ENCODE measurements around the gene ADARB2. TPM values are rescaled to one million over a fixed set of nuclear protein-coding genes. Genes with fewer than 3 reads are reported as not detected.
"Not testable (repeated sequence)": the region's sequence is repeated elsewhere in the genome, so short reads cannot be mapped to it uniquely, and the experiment has no call there.

ADARB2 gene
- total and polyA plus RNA-seq, 2 experiments from 2014 or later: 0.13 to 0.48 TPM

DNA sequence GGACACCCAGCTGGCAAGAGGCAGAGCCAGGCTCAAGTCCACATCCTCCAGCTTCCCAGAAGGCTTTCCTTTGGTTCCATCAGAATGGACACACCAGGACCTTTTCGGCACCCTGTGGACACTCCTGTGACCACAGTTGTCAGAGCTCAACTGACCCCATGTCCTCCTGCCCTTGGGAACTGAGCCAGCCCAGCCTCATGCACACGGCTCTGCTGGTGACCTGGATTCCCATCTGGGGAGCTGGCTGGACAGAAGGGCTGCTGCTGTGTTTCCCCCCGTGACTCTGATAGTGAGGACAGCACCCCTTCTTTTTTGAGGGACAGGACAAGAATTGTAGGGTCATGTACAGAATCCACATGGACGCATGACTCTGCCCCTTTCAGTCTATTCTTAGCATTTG lies 392.0 kb downstream of the ADARB2 start:
- TF ChIP-seq, protein P1, sequence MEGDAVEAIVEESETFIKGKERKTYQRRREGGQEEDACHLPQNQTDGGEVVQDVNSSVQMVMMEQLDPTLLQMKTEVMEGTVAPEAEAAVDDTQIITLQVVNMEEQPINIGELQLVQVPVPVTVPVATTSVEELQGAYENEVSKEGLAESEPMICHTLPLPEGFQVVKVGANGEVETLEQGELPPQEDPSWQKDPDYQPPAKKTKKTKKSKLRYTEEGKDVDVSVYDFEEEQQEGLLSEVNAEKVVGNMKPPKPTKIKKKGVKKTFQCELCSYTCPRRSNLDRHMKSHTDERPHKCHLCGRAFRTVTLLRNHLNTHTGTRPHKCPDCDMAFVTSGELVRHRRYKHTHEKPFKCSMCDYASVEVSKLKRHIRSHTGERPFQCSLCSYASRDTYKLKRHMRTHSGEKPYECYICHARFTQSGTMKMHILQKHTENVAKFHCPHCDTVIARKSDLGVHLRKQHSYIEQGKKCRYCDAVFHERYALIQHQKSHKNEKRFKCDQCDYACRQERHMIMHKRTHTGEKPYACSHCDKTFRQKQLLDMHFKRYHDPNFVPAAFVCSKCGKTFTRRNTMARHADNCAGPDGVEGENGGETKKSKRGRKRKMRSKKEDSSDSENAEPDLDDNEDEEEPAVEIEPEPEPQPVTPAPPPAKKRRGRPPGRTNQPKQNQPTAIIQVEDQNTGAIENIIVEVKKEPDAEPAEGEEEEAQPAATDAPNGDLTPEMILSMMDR (IDR thresholded peaks at IDR 0.05; ENCODE audit: poor library complexity): no peak
- TF ChIP-seq EZH2phosphoT487 (IDR thresholded peaks at IDR 0.05; ENCODE audit: low read depth, severe bottlenecking, unreplicated experiment) (no peak), EZH2 (IDR thresholded peaks at IDR 0.05; ENCODE audit: borderline replicate concordance) (no peak)
- no peak for DNase-seq (ENCODE audit: low spot score)
- Histone ChIP-seq H3K4me2 (no peak overlapping the region), H2AFZ (no peak overlapping the region), H3K36me3 (replicated peaks; ENCODE audit: insufficient read depth, low read depth) (no peaks in the 10 kb centered on the region), H3K27ac (no peak overlapping the region), H3K4me1 (ENCODE audit: insufficient read depth) (no peaks in the 10 kb centered on the region), H3K4me3 (no peak overlapping the region), H3K9me3 (ENCODE audit: low read depth) (no peaks in the 10 kb centered on the region), H4K20me1 (ENCODE audit: insufficient read depth, poor library complexity, severe bottlenecking) (no peaks in the 10 kb centered on the region), H3K9me2 (replicated peaks; ENCODE audit: insufficient read depth) (no peaks in the 10 kb centered on the region), H3K27me3 (no peaks in the 10 kb centered on the region), H3K79me2 (no peaks in the 10 kb centered on the region)
- 86% methylated on average over 4 of the region's 4 CpGs for WGBS (ENCODE audit: low lambda C conversion rate, missing lambda C conversion rate)

DNA sequence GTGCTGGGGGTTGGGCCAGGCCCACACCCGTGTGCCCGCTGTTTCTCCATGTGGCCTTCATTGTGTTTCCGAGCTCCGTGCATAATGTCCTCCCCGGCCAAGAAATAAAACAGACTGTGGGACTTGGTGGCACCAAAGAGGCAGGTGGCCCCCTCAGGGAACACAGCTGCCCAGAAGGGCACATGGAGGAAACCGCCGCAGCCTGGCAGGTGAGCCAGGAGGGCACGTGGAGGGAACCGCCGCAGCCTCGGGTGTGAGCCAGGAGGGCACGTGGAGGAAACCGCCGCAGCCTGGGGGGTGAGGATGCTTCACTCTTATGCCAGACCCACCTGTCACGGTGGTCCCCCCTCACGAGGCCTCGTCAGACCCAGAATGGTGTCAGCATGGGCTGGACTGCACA lies 392.5 kb downstream of the ADARB2 start:
- no peak overlapping the region for H2AFZ ChIP-seq
- no peaks in the 10 kb centered on the region for H3K4me1 ChIP-seq (ENCODE audit: insufficient read depth)
- WGBS (ENCODE audit: low lambda C conversion rate, missing lambda C conversion rate): 90% methylated on average over 17 of the region's 17 CpGs
- no peaks in the 10 kb centered on the region for H3K9me2 ChIP-seq (replicated peaks; ENCODE audit: insufficient read depth)
- TF ChIP-seq EZH2phosphoT487 (IDR thresholded peaks at IDR 0.05; ENCODE audit: low read depth, severe bottlenecking, unreplicated experiment): no peak
- TF ChIP-seq EZH2 (IDR thresholded peaks at IDR 0.05; ENCODE audit: borderline replicate concordance): no peak
- TF ChIP-seq, protein P1 (IDR thresholded peaks at IDR 0.05; ENCODE audit: poor library complexity): no peak
- no peak for DNase-seq (ENCODE audit: low spot score)
- H3K4me2 ChIP-seq: no peak overlapping the region
- H3K79me2 ChIP-seq: no peaks in the 10 kb centered on the region
- H3K27ac ChIP-seq: no peak overlapping the region
- no peak overlapping the region for H3K4me3 ChIP-seq
- H3K27me3 ChIP-seq: no peaks in the 10 kb centered on the region
- H3K36me3 ChIP-seq (replicated peaks; ENCODE audit: insufficient read depth, low read depth): no peaks in the 10 kb centered on the region
- H4K20me1 ChIP-seq (ENCODE audit: insufficient read depth, poor library complexity, severe bottlenecking): no peaks in the 10 kb centered on the region
- H3K9me3 ChIP-seq (ENCODE audit: low read depth): no peaks in the 10 kb centered on the region

DNA sequence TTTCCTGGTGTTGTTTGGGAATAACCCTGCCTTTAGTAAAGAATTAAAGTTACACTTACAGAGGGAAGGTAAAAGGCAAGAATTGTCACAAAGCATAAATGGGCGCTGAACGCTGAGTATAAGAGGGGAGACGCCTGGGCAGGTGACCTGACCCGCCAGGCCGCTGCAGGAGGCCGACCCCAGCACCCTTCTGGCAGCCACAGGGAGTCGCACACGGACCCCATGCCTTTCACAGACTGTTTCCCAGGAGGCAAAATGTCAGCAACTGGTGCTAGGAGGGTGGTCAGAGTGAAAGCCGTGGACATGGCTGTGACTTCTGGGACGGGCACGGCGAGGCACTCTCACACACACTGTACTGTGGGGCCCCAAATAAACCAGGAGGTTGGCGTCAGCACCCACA lies 392.9 kb downstream of the ADARB2 start:
- H3K27me3 ChIP-seq: no peaks in the 10 kb centered on the region
- no peak overlapping the region for H3K27ac ChIP-seq
- H3K4me3 ChIP-seq: no peak overlapping the region
- TF ChIP-seq EZH2phosphoT487 (IDR thresholded peaks at IDR 0.05; ENCODE audit: low read depth, severe bottlenecking, unreplicated experiment): no peak
- no peak for TF ChIP-seq EZH2 (IDR thresholded peaks at IDR 0.05; ENCODE audit: borderline replicate concordance)
- TF ChIP-seq, protein P1 (IDR thresholded peaks at IDR 0.05; ENCODE audit: poor library complexity): no peak
- H3K36me3 ChIP-seq (replicated peaks; ENCODE audit: insufficient read depth, low read depth): no peaks in the 10 kb centered on the region
- no peaks in the 10 kb centered on the region for H3K9me2 ChIP-seq (replicated peaks; ENCODE audit: insufficient read depth)
- H3K9me3 ChIP-seq (ENCODE audit: low read depth): no peaks in the 10 kb centered on the region
- H3K4me2 ChIP-seq: no peak overlapping the region
- no peaks in the 10 kb centered on the region for H4K20me1 ChIP-seq (ENCODE audit: insufficient read depth, poor library complexity, severe bottlenecking)
- no peaks in the 10 kb centered on the region for H3K4me1 ChIP-seq (ENCODE audit: insufficient read depth)
- DNase-seq (ENCODE audit: low spot score): no peak
- WGBS (ENCODE audit: low lambda C conversion rate, missing lambda C conversion rate): 94% methylated on average over 13 of the region's 13 CpGs
- H2AFZ ChIP-seq: no peak overlapping the region
- H3K79me2 ChIP-seq: no peaks in the 10 kb centered on the region

DNA sequence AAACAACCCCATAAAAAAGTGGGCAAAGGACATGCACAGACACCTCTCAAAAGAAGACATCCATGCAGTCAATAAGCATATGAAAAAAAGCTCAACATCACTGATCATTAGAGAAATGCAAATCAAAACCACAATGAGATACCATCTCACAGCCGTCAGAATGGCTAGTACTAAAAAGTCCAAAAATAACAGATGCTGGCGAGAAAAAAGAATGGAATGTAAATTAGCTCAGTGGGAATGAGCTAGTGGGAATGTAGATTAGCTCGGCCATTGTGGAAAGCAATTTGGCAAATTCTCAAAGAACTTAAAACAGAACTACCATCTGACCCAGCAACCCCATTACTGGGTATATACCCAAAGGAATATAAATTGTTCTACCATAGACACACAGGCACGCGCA lies 394.1 kb downstream of the ADARB2 start:
- H4K20me1 ChIP-seq (ENCODE audit: insufficient read depth, poor library complexity, severe bottlenecking): no peaks in the 10 kb centered on the region
- H3K79me2 ChIP-seq: no peaks in the 10 kb centered on the region
- no peaks in the 10 kb centered on the region for H3K27me3 ChIP-seq
- TF ChIP-seq, protein P1 (IDR thresholded peaks at IDR 0.05; ENCODE audit: poor library complexity): no peak
- TF ChIP-seq EZH2phosphoT487 (IDR thresholded peaks at IDR 0.05; ENCODE audit: low read depth, severe bottlenecking, unreplicated experiment): no peak
- no peak for TF ChIP-seq EZH2 (IDR thresholded peaks at IDR 0.05; ENCODE audit: borderline replicate concordance)
- no peak overlapping the region for H2AFZ ChIP-seq
- no peaks in the 10 kb centered on the region for H3K36me3 ChIP-seq (replicated peaks; ENCODE audit: insufficient read depth, low read depth)
- DNase-seq (ENCODE audit: low spot score): no peak
- no peak overlapping the region for H3K4me3 ChIP-seq
- no peak overlapping the region for H3K27ac ChIP-seq
- H3K9me2 ChIP-seq (replicated peaks; ENCODE audit: insufficient read depth): no peaks in the 10 kb centered on the region
- no peaks in the 10 kb centered on the region for H3K4me1 ChIP-seq (ENCODE audit: insufficient read depth)
- H3K9me3 ChIP-seq (ENCODE audit: low read depth): no peaks in the 10 kb centered on the region
- no peak overlapping the region for H3K4me2 ChIP-seq
- WGBS (ENCODE audit: low lambda C conversion rate, missing lambda C conversion rate): 82% methylated on average over 5 of the region's 5 CpGs

DNA sequence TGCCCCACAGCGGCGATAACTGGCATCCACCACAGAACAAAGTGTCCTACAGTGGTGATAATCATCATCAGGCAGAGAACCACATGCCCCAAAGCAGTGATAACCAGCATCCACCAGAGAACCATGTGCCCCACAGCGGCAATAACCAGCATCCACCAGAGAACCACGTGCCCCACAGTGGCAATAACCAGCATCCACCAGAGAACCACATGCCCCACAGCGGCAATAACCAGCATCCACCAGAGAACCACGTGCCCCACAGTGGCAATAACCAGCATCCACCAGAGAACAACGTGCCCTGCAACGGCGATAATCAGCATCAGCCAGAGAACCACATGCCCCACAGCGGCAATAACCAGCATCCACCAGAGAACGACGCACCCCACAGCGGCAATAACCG lies 396.3 kb downstream of the ADARB2 start:
- not testable (repeated sequence) for H3K9me2 ChIP-seq (replicated peaks; ENCODE audit: insufficient read depth); H3K4me1 ChIP-seq (ENCODE audit: insufficient read depth); DNase-seq (ENCODE audit: low spot score); H3K9me3 ChIP-seq (ENCODE audit: low read depth); H3K4me3 ChIP-seq; H4K20me1 ChIP-seq (ENCODE audit: insufficient read depth, poor library complexity, severe bottlenecking); H3K27me3 ChIP-seq; H3K79me2 ChIP-seq; H2AFZ ChIP-seq; H3K4me2 ChIP-seq; H3K36me3 ChIP-seq (replicated peaks; ENCODE audit: insufficient read depth, low read depth); H3K27ac ChIP-seq
- 99% methylated on average over 14 of the region's 14 CpGs for WGBS (ENCODE audit: low lambda C conversion rate, missing lambda C conversion rate)

Measured in hepatocyte (in vitro differentiated cells).